Endothelial cell (in vitro differentiated cells): Measurements from ENCODE around the gene CDK8. TPM values are rescaled to one million over a fixed set of nuclear protein-coding genes. Genes with fewer than 3 reads are reported as not detected.

Source experiments
- total RNA-seq: library from RNA; stranded (reverse); fragmentation: NEBNext Ultra II Directional; extraction: Animal tissue kit (Norgen Biotek cat#: 25700); gene quantifications from one replicate; pipeline ENCODE4 v1.2.1, GENCODE V29; 2021; ENCODE audit not compliant: unreplicated experiment

CDK8 gene
- total RNA-seq, 1 donor from 2014 or later = 18.1 TPM

Other genes starting within 250 kb of the CDK8 start
- 71.5 TPM for gene SHISA2, start 202.1 kb upstream of the CDK8 start, total RNA-seq
- 20.2 TPM for gene RNF6, start 31.8 kb upstream of the CDK8 start, total RNA-seq